HG02588 (cell line): Measurements from ENCODE around the gene RNF144A.
"Not testable (repeated sequence)": the region's sequence is repeated elsewhere in the genome, so short reads cannot be mapped to it uniquely, and the experiment has no call there.

Experiments
- ATAC-seq: cut with Tn5 transposase; IDR thresholded peaks from one replicate; pipeline ENCODE4 v1.9.1; 2021; ENCODE audit warnings: mild to moderate bottlenecking, moderate library complexity; ENCODE audit not compliant: unreplicated experiment

RNF144A gene

GRCh38 chr2:6995391-6996097 lies 78.3 kb downstream of the RNF144A start:
- ATAC-seq: no peak

GRCh38 chr2:6999211-6999877 lies 82.1 kb downstream of the RNF144A start:
- ATAC-seq: peak; percentile 70

GRCh38 chr2:7001395-7001794 lies 84.2 kb downstream of the RNF144A start:
- ATAC-seq: not testable (repeated sequence)

- no peak for ATAC-seq
Measured at GRCh38 chr2:7003895-7004294, 86.7 kb downstream of the RNF144A start.

GRCh38 chr2:7004636-7005035 lies 87.4 kb downstream of the RNF144A start:
- no peak for ATAC-seq

- no peak for ATAC-seq
Measured at GRCh38 chr2:7007488-7007845, 90.3 kb downstream of the RNF144A start.

- no peak for ATAC-seq
Measured at GRCh38 chr2:7007846-7008741, 90.9 kb downstream of the RNF144A start.

GRCh38 chr2:7009207-7009911 lies 92.1 kb downstream of the RNF144A start:
- no peak for ATAC-seq

GRCh38 chr2:7010391-7011054 lies 93.3 kb downstream of the RNF144A start:
- no peak for ATAC-seq

GRCh38 chr2:7011356-7012083 lies 94.3 kb downstream of the RNF144A start:
- ATAC-seq: no peak

GRCh38 chr2:7012141-7012764 lies 95.0 kb downstream of the RNF144A start:
- no peak for ATAC-seq

GRCh38 chr2:7013471-7014160 lies 96.4 kb downstream of the RNF144A start:
- no peak for ATAC-seq

- ATAC-seq: no peak
Measured at GRCh38 chr2:7014174-7014640, 97.0 kb downstream of the RNF144A start.

- no peak for ATAC-seq
Measured at GRCh38 chr2:7015007-7015950, 98.1 kb downstream of the RNF144A start.

- ATAC-seq: no peak
Measured at GRCh38 chr2:7016148-7016547, 98.9 kb downstream of the RNF144A start.

- ATAC-seq: no peak
Measured at GRCh38 chr2:7016601-7017211, 99.5 kb downstream of the RNF144A start.

GRCh38 chr2:7017671-7018281 lies 100.6 kb downstream of the RNF144A start:
- no peak for ATAC-seq
